HG03432 (cell line): ENCODE measurements around the gene IP6K1.
A peak's percentile ranks its signal among the peaks of the same experiment; 100 is the strongest.

Source experiments
- ATAC-seq: cut with Tn5 transposase; IDR thresholded peaks from one replicate; pipeline ENCODE4 v1.9.1; 2021; ENCODE audit warnings: mild to moderate bottlenecking, moderate library complexity; ENCODE audit not compliant: unreplicated experiment

IP6K1 gene

DNA sequence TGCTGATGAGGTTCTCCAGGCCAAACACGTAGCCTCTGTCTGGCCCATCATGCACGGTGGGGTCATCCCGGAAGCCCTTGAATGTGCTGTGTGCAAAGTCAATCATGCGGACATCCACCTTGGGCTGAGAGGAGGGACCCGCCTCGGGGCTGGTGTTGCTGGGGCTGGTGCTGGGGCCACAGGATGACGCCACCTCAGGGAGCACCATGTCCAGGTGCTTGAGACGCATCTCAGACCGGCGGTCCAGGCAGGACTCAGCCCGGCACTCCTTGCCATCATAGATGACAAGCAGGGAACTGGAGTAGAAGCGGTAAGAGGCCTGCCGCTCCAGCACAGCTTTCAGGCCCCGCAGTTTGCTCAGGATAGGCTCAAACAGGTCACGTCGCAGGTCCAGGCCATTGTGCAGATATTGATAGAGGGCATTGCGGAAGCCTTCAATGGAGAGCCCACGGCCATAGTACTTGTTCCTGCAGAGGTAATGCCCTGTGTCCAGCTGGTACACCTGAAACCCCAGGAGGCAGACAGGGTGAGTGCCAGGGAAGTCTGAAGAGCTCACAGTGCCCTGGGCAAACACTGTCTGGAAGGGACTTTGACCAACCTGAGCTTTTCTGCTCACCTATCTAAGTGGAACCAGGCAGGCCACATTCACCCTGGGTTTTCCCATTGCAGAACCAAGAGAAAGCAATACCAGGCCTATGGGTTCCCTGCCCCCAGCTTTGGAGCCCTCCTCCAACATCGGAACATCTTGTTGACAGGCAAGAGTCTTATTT lies 59.0 kb downstream of the IP6K1 start:
- no peak for ATAC-seq

DNA sequence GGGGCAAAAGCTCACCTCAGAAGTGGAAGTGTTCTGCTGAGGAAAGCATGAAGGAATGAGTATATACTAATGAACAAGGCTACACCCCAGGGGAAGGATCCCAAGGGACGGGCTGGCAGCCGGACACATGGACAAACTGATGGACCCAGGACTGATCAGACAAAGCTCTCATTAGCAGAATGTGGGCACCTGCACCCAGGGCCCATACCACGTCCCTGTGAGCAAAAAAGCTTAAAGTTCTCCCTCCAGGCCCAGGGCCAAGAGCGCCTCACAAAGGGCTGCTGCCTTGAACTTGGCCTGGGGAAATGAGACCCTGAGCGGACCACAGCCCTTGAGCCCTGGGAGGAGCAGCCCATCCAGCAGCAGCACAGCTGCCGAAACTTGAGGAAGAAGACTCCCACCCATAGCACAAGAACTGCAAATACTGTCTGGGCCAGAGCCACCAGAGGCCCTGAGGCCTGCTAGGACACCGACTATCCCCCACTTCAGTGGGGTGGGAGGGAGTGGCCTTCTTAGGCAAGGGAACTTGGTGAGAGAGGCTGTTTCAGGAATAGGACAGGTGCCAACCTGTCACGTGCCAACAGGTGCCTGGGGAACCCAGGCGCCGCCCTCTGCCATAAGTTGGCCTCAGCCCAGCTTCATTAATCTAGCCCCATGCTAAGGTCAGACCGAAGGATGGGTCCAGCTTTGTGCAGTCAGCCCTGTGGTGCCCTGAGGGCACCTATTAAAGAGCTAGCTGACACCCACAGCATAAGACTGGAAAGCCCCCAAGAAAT lies 60.2 kb downstream of the IP6K1 start:
- ATAC-seq: no peak

DNA sequence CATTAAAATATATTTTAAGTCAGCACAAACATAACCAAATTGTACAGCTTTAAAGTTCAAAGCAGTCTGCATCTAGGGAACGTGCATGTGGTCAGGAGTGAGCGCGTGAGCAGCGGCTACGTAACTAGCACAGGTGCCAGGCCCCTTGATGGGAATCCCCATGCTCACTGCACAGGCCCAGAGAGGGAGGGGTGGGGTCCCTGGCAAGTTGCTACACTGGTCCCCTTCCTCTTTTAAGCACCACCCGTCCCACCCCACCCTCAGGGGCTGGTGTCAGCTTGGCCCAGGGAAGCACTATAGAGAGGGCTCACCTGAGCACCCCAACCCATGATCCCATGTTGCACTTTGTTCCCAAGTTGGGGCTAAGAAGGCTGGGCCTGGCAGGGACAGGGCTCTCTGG lies 61.8 kb downstream of the IP6K1 start:
- no peak for ATAC-seq

DNA sequence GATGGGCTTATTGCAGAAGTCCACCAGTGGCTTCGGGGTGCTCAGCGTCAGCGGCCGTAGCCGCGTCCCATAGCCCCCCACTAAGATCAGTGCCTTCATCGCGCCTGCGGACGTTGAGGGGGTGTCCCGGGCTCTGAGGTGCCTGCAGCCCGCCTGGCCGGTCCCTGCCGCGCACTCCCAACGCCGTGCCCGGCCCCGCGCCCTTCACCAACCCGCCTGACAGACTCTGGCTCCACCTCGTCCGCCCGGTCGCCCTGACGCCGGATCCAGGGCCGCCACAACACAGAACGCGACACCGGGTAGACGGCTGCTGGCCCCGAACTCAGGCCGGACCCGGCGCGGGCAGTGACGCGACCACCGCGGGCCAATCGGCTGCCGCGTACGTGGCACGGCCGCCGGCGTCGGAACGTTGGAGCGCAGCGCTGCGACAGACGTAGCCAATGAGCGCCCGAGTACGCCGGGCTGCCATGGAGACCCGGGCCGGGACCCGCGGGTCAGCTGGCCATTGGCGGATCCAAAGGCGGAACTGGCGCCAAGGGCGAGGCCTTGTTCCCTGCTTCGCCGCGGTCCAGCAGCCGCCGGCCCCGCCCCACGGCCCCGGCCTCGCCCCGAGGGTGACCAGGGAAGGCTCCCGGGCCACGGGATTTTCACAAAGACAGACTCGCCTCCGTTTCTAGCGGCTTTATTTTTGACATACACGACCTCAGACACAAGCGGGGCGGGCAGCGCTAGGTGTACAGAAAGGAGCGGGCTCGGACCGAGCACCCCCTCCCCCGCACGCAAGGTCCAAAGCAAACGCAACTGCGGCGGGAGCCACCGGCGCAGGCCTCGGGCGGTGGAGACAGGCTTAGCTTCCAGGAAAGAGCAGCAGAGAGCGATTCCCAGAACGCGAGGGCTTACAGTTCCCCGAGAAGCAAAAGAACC lies 62.5 kb downstream of the IP6K1 start, which contains the start of gene GMPPB:
GMPPB (minus strand) TSS at position 324 of the 924 bp plus-strand sequence; CDS start at position 99, 225 bp downstream.
- peak; percentile 78 for ATAC-seq

DNA sequence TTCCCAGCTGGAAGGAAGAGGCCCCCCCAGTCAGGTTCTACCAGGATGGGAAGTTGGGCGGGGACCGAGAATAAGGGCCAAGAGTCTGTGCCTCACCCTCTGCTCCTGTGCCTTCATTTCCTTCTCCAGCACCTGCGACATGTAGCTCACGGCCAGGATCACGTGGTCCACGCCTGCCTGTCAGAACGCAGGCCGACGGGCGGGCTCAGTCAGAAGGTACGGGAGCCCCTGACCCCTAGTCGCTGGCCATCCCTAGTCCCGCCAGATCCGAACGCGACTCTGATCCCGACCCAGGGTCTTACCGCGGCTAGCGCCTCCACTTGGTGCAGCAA lies 63.1 kb downstream of the IP6K1 start:
- no peak for ATAC-seq

DNA sequence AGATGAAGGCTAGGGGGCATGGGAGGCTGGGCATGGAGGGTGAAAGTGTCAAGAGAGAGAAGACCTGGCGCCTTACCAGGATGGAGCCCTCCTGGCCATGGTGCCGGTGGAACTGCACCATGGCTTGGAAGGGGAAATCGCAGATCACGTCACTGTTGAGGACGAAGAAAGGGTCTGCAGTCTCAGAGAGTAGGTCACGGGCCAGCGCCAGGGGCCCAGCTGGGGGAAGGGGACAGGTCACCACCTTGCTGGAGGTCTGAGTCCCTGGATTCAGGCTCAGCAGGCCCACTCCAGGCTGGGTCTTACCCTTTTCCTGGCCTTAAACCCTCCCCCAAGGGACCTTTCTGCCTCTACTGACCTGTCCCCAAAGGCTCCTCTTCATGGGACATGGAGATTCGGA lies 63.4 kb downstream of the IP6K1 start:
- no peak for ATAC-seq

DNA sequence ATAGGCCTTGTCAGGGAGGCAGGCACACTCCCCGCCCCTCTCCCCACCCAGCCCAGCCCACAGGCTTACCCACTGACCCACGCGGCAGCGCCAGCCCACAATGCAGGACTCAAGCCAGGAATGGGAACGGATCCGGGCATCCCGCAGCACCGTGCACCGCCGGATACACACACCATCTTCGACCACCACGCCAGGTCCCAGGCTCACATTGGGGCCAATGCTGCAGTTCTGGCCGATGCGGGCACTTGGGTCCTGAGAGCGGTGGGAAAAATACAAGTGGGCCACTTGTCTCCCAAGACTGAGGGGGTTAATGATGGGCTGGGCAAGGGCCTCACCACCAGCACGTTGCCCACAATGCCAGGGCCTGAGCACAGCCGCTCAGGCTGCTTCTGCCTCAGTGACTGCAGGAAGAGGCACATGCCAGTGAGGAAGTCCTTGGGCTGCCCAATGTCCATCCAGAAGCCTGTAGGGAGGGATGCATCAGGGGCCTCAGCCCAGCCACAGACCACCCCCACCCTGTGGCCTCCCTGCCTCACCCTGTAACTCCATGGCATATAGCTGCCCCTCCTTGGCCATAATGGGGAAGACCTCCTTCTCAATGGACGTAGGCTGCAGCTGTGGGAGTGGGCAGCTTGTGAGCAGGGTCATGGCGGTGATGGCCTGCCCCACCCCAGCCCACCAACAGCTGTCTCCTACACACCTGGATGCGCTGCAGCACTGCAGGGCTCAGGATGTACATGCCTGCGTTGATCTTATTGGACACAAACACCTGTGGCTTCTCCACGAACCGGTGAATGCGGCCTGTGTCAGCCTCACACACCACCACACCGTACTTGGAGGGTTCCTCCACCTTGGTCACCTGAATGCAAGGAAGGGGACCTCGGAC lies 64.2 kb downstream of the IP6K1 start:
- ATAC-seq: no peak

DNA sequence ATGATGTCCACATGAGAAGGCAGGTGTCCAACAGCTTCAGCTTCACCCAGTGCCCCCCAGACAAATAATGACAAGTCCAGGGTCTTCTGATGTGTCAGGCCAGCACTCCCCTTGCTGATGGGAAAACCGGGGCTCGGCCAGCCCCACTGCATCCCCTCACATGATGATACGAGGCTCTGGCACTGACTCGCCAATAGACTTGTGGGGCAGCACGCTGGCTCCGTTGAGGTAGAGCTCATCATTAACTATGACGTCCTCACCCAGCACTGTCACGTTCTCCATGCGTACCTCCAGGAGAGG lies 64.8 kb downstream of the IP6K1 start:
- no peak for ATAC-seq

DNA sequence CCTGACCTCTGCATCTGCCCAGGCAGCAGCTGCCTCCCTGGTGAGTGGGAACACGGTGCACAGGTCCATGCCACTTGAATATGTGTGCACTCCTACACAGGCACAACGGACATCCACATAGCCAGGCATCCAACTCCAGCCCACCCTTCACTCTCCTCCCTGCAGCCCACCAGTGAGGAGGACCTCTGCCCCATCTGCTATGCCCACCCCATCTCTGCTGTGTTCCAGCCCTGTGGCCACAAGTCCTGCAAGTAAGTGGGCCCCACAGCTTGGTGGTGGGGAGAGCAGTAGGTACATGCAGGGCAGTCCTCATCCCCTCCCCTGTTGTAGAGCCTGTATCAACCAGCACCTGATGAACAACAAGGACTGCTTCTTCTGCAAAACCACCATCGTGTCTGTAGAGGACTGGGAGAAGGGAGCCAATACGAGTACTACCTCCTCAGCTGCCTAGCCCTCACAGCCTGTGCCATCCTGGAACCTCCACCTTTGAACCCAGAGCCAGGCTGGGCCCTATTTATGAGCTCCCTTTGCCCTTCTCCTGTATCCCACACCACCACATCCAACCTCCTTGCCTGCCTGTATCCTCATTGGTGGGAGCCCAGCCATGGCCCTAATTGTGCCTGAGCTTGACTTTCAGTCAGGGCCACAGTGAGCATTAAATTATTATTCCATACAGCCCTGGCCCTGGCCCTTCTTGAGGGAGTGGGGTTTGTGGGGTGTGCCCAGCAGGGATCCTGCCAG lies 65.3 kb downstream of the IP6K1 start:
- no peak for ATAC-seq

DNA sequence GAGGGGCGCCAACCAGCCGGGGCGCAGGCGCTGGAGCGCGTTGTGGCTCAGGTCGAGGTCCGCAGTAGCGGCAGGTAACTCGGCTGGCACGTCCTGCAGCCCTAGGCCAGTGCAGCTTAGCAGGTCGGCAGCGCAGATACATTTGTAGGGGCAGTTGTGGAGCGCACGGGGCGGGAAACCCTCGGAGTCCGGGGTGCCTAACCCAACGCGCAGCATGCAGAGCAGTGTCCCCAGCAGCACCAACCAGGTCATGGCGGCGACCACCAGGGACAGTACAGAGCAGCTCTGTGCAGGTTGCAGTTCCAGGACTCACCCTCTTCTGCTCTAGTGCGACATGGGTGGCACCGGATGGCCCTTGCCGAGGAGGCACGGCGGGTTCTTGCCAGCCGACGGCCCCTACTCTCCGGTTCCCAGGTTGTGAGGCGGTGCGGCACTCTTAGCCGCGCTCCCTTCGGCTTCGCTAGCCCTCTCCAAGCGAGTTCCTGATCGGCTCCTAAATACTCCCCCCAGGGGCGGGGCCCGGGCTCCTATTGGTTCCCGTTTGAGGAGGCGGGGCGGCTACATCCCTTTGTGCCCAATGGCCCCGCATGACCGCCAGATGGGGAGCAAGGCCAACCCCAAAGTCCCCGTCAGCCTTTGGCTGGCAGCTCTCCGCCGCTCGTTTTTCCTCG lies 67.0 kb downstream of the IP6K1 start, which contains the start of gene AMIGO3:
AMIGO3 (minus strand) TSS at position 471 of the 671 bp plus-strand sequence; CDS start at position 252, 219 bp downstream.
- peak; percentile 50 for ATAC-seq

DNA sequence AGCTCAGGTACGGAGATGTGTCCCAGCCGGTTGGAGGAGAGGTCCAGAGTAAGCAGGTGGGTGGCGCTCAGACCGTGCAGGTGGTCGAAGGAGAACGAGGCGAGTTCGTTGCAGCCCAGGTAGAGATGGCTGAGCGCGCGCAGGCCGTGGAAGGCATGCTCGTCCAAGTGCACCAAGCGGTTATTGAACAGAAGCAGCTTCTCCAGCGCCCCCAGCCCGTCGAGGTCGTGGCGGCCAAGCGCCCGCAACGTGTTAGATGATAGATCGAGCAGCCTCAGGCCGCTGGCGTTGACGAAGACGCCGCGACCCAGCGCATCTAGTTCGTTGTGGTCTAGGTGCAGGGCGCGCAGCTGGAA lies 67.5 kb downstream of the IP6K1 start:
- no peak for ATAC-seq

DNA sequence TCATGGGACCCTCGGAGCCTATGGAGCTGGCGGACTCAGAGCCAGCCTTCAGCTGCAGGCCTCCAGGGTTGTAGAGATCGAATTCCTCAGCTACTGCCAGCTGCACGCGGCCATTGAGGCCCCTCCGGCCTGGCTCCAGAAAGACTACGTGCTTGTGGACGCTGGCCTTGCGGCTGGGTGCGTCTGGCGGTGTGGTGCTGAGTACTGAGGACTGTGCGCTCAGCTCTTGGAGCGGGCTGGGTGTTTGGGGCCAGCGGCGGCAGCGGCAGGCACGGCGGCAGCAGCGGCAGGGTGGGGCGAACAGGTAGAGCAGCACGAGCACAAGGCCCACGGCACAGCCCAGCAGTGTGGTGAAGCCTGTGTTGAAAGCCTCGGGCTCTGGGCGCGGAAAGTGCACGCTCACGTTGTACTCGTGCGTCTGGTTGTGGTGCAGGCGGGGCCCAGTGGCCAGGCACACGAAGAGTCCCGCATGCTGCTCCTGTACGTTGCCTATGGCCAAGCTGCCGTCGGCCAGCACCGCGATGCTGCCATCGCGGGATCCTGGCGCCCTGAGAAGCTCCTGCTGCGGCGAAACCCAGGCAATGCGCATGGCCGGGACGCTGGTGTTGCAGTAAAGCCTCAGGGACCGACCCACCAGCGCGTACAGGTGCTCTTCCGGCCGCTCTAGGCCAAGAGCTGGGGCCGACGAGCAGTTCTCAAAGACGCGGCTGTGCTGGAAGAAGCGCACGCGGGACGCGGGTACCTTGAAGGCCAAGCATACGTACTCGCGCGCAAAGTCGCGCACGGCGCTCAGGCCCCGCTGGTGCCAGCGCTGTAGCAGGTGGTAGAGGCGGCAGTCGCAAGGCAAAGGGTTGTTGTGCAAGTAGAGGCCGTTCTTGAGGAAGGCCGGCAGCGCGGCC lies 68.1 kb downstream of the IP6K1 start:
- ATAC-seq: no peak

DNA sequence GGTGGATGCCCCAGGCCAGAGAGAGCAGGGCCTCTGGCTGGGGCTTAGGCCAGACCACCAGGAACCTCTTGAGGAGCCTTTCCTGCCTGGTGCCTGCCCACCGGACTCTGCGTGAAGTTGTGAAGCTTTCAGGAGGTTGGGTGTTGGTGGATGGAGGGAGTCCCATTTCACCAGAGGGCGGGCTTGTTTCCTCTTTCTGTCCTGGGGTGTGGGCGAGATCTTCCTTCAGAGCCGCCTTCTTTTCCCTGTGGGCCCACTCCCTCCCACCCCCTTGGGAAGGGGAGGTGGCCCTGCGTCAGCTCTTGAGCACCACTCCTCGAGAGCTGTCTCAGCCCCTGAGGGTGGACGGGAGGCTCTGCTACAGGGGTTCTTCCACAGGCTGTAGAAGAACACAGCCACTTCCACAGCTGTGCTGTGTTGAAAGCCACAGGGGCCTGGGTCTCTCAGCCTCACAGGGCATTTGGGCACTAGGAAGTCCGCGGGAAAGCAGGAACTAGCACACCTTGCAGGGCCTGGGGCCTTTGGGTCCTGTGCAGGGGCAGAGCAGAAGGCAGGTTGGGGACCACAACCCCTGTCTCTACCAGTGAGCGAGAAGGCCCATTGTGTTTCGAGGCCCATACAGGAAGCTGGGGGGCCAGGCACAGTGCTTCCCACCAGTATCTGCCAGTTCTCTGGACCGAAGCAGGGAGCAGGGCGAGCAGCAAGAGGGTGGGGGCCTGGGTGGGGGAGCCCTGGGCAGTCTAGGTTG lies 69.0 kb downstream of the IP6K1 start:
- ATAC-seq: no peak

DNA sequence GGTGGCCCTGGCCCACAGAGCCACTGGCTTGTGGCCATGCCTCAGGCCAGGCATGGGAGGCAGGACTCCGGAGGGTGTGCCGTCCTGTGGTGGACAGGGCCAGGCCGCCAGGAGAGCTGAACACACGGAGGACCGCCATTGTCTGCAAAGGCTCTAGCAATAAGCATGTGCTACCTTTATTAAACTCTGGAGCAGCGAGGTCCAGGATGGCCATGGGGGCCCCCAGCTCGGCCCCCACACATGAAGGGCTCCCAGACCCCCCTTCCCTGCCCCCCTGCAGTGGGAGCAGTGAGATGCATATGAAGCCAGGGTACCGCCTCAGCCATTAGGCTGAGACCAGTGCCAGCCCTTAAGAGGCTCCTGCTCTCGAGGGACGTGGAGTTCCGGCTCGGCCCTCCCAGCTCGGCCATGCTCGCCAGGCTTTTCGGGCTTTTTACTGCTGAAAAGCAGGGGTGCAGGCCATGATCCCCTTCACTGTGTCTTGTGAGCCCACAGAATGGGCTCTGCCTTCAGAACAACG lies 69.6 kb downstream of the IP6K1 start:
- ATAC-seq: no peak

DNA sequence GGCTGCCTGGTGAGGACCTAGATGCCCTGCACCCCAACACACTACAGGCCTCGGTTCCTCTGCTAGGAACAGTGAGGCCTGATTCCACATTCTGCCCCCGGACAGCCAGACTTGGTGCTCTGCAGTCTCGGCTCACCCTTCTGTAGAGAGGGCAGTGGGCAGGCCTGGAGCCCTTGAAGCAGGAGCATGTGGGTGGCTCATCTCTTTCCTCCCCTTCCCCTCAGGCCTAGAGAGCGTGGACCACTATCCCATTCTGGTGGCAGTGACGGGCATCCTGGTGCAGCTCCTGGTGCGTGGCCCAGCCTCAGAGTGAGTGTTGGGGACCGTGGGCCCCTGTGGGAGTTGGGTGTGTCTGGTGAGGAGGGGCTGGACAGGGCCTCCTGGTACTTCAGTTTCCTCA lies 70.2 kb downstream of the IP6K1 start:
- ATAC-seq: no peak

DNA sequence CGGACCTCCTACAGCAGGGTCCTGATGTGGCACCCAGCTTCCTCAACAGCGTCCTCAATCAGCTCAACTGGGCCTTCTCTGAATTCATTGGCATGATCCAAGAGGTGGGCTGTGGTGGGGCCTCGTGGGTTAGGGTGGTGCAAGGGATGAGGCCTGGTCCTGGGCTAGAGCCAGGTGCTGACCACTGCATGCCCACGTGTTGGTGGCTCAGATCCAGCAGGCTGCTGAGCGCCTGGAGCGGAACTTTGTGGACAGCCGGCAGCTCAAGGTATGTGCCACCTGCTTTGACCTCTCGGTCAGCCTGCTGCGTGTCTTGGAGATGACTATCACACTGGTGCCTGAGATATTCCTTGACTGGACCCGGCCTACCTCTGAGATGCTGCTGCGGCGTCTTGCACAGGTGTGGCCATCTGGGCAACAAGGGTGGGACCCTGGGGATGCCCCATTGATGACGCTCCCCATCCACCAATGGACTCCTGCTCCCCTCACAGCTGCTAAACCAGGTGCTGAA lies 70.7 kb downstream of the IP6K1 start:
- no peak for ATAC-seq
